Measurements from ENCODE around the gene SNIP1. TPM values are rescaled to one million over a fixed set of nuclear protein-coding genes. Genes with fewer than 3 reads are reported as not detected.

The SNIP1 gene
- total RNA-seq, 1 experiment from 2014 or later, result 15.1 TPM

DNA sequence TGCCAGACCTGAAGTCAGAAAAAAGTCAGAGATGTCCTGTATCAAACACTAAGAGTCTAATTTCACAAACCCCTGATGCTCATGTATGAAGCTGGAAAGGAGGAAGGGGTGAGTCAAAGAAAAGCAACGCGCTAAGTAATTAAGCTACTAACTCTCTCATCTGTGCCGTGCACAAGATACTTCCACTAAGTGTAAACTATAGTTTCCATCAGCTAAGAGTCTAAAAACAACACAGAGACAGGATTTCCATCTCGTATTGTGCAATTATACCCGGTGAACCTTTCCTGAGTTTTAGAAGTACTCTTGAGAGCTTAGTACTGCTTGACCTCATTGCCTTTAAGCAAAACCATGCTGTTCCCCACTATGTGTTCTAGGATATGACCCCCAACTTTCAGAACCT lies 21.6 kb upstream of the SNIP1 start:
- no peaks in the 10 kb centered on the region for H3K4me1 Mint-ChIP-seq
- H3K27ac Mint-ChIP-seq, result no peak overlapping the region
- H3K14ac ChIP-seq (ENCODE audit: insufficient read depth, low read length), result no peak overlapping the region
- H2BK12ac ChIP-seq (ENCODE audit: insufficient read length, low read depth, low read length), result no peak overlapping the region
- no peak overlapping the region for H2BK20ac ChIP-seq (ENCODE audit: low read depth, low read length, poor library complexity, severe bottlenecking)
- no peak overlapping the region for H3K4me2 ChIP-seq (ENCODE audit: insufficient read depth, insufficient read length, low read length)
- H3T11ph ChIP-seq (ENCODE audit: low read length), result no peak overlapping the region
- H3K9me3 Mint-ChIP-seq, result no peaks in the 10 kb centered on the region
- no peak overlapping the region for H2AFZ ChIP-seq (ENCODE audit: low read length)
- H3K27ac ChIP-seq (ENCODE audit: insufficient read length, low read depth, low read length), result no peak overlapping the region
- no peaks in the 10 kb centered on the region for H3K27me3 Mint-ChIP-seq (ENCODE audit: low read depth)
- H2BK120ac ChIP-seq (ENCODE audit: low read depth, low read length, poor library complexity, severe bottlenecking), result no peak overlapping the region
- H3K4me3 Mint-ChIP-seq, result no peak overlapping the region
- no peak overlapping the region for H2BK5ac ChIP-seq (ENCODE audit: insufficient read length, low read length)
- H3K27me3 ChIP-seq (ENCODE audit: insufficient read depth, low read length), result no peaks in the 10 kb centered on the region
- no peaks in the 10 kb centered on the region for H4K20me1 ChIP-seq (ENCODE audit: control insufficient read depth, insufficient read depth, insufficient read length)
- no peak for DNase-seq
- no peak overlapping the region for H3K18ac ChIP-seq (ENCODE audit: insufficient read length, low read depth, low read length)
- no peak overlapping the region for H3K56ac ChIP-seq (ENCODE audit: insufficient read length, low read depth, low read length)
- no peak overlapping the region for H3K23ac ChIP-seq (ENCODE audit: insufficient read length, low read depth, low read length)
- TF ChIP-seq, protein P1, sequence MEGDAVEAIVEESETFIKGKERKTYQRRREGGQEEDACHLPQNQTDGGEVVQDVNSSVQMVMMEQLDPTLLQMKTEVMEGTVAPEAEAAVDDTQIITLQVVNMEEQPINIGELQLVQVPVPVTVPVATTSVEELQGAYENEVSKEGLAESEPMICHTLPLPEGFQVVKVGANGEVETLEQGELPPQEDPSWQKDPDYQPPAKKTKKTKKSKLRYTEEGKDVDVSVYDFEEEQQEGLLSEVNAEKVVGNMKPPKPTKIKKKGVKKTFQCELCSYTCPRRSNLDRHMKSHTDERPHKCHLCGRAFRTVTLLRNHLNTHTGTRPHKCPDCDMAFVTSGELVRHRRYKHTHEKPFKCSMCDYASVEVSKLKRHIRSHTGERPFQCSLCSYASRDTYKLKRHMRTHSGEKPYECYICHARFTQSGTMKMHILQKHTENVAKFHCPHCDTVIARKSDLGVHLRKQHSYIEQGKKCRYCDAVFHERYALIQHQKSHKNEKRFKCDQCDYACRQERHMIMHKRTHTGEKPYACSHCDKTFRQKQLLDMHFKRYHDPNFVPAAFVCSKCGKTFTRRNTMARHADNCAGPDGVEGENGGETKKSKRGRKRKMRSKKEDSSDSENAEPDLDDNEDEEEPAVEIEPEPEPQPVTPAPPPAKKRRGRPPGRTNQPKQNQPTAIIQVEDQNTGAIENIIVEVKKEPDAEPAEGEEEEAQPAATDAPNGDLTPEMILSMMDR (conservative IDR thresholded peaks at IDR 0.05), result no peak
- H2BK15ac ChIP-seq (ENCODE audit: low read depth, low read length), result no peak overlapping the region
- H2AK5ac ChIP-seq (ENCODE audit: insufficient read length, low read length), result no peak overlapping the region
- H3K4me1 ChIP-seq (ENCODE audit: insufficient read depth, low read length), result no peaks in the 10 kb centered on the region
- no peak overlapping the region for H4K5ac ChIP-seq (ENCODE audit: insufficient read length, low read depth, low read length)
- H3K79me2 ChIP-seq (ENCODE audit: insufficient read depth, low read length), result no peaks in the 10 kb centered on the region
- H3K79me1 ChIP-seq (ENCODE audit: insufficient read depth, low read depth, low read length, poor library complexity, severe bottlenecking), result no peaks in the 10 kb centered on the region
- no peak overlapping the region for H4K8ac ChIP-seq (replicated peaks; ENCODE audit: insufficient read length, low read depth, low read length)
- no peak overlapping the region for H3K4ac ChIP-seq (ENCODE audit: low read depth, low read length)
- WGBS (ENCODE audit: extremely low coverage, insufficient read length, low lambda C conversion rate), result no CpG with 5 or more reads among the region's 5 CpGs
- no peak overlapping the region for H4K91ac ChIP-seq (ENCODE audit: insufficient read length, low read depth, low read length)
- H3K23me2 ChIP-seq (ENCODE audit: insufficient read length, low read depth, low read length, poor library complexity, severe bottlenecking), result no peaks in the 10 kb centered on the region
- peaks cover 54 to 95% (median 87%) of the 10 kb centered on the region in 3 experiments; a peak in 6 of 7 replicates for H3K36me3 Mint-ChIP-seq (ENCODE audit: insufficient read depth in 1 of 3, low read depth in 3 of 3)
- H3K9ac ChIP-seq (ENCODE audit: extremely low read depth, insufficient read length, low read length), result no peak overlapping the region
- no peaks in the 10 kb centered on the region for H3K9me3 ChIP-seq (ENCODE audit: control insufficient read depth, low read depth, low read length)

Data from H9 (cell line).